Ovary (tissue), 9 donors: ENCODE measurements around the gene ATG9B. TPM values are rescaled to one million over a fixed set of nuclear protein-coding genes. Genes with fewer than 3 reads are reported as not detected.
A peak's percentile ranks its signal among the peaks of the same experiment; 100 is the strongest.
"Not testable (repeated sequence)": the region's sequence is repeated elsewhere in the genome, so short reads cannot be mapped to it uniquely, and the experiment has no call there.

Source experiments
- DNase-seq, 5 donors: peaks; one replicate each; pipeline ENCODE4 v3.0.0-alpha.2; 2019 to 2020
- H3K27ac ChIP-seq, 2 donors: fragments of 200-600 bp; one replicate each; pipeline versions ENCODE4 v1.5.1 to v1.8.0; 2019 to 2022
- H3K27me3 ChIP-seq: fragments of 200-600 bp; one replicate; pipeline ENCODE4 v1.8.0; 2022
- H3K36me3 ChIP-seq: fragments of 200-600 bp; sonication (generic); one replicate; pipeline ENCODE4 v1.5.1; 2019
- H3K4me1 ChIP-seq: one replicate; pipeline ENCODE4 v1.8.1; 2013; ENCODE audit warnings: mild to moderate bottlenecking, moderate library complexity; ENCODE audit not compliant: insufficient read depth
- H3K4me3 ChIP-seq: fragments of 200-600 bp; sonication (generic); one replicate; pipeline ENCODE4 v1.5.1; 2017
- H3K9me3 ChIP-seq, 2 donors: fragments of 200-600 bp in 1 of 2; sonication (generic) in 1 of 2; one replicate each; pipeline versions ENCODE4 v1.5.1 to v1.8.1; 2013 to 2019; ENCODE audit warnings: mild to moderate bottlenecking in 1 of 2, moderate library complexity in 1 of 2
- CTCF ChIP-seq, 3 donors: fragments of 450-650 bp in 2 of 3; fragments of 200-600 bp in 1 of 3; IDR thresholded peaks; one replicate each; pipeline versions ENCODE4 v1.5.1 to v1.8.0; 2016 to 2022; ENCODE audit warnings: antibody characterized with exemption in 3 of 3, mild to moderate bottlenecking in 1 of 3
- EP300 ChIP-seq: sonication (generic); formaldehyde crosslinking; IDR thresholded peaks from one replicate; pipeline ENCODE4 v1.6.1; 2017; ENCODE audit warnings: antibody characterized with exemption
- POLR2A ChIP-seq: fragments of 450-650 bp; IDR thresholded peaks from one replicate; pipeline ENCODE4 v1.6.1; 2017; ENCODE audit warnings: antibody characterized with exemption, mild to moderate bottlenecking, moderate library complexity
- WGBS, 3 donors: extraction: QIAGEN DNeasy Blood & Tissue Kit in 1 of 3; methylation state at CpG; one replicate each; pipeline versions ENCODE4 v1.1.5 to v1.1.7; 2013 to 2017; 5-methylcytosine and 5-hydroxymethylcytosine counted together
- intact Hi-C, 4 donors: fragments of 100-400 bp; cut with DNase I; formaldehyde crosslinking; loops; one replicate each; pipeline versions ENCODE4 v1.11.0 to v1.15.1; 2022 to 2023
- polyA plus RNA-seq, 2 donors: library from polyadenylated mRNA; stranded (reverse); fragments of 200-250 nt in 1 of 2; fragments of 350-450 nt in 1 of 2; fragmentation: Illumina TruSeq in 1 of 2; extraction: RNeasy Lipid Tissue Mini Kit (QIAGEN cat#74804) in 1 of 2; gene quantifications; one replicate each; pipeline ENCODE4 v1.2.3, GENCODE V29; 2013 to 2014
- total RNA-seq, 7 donors: library from RNA; depleted of rRNA in 2 of 7; stranded (reverse); fragments of >200 nt in 2 of 7; fragmentation: NEBNext Ultra II Directional in 3 of 7; extraction: Animal tissue kit (Norgen Biotek cat#: 25700) in 3 of 7; gene quantifications; one replicate each; pipeline versions ENCODE4 v1.1.0 to v1.2.4, GENCODE V29; 2016 to 2023
- donor health status: DM: no; HTN: no; CAD: no; lungs with moderate emphysema.
- donor health status: DM: no; HTN: no; CAD: no.
- donor health status: Bipolar disorder and iron deficiency.
- donor health status: DM: yes; HTN: yes; CAD: no.
- donor health status: DM: no; HTN: no; CAD: no.
- donor health status: DM: yes; HTN: yes; CAD: no.

ATG9B gene
- total and polyA plus RNA-seq, 9 donors: 0.03 to 1.0 (median 0.35) TPM

- peak in 1 of 5 donors; percentile 44 for DNase-seq
- Histone ChIP-seq H3K4me1 (peaks cover 6% of the 10 kb centered on the region), H3K9me3 (no peaks in the 10 kb centered on the region), H3K36me3 (no peaks in the 10 kb centered on the region), H3K27ac (no peak overlapping the region), H3K27me3 (no peaks in the 10 kb centered on the region), H3K4me3 (no peak overlapping the region)
- no peak for TF ChIP-seq POLR2A
- intact Hi-C loops: loop anchor here in 3 of 4 donors (5.0 to 10.0 kb wide), 2 partner anchors 101 to 117 kb away; no protein-coding TSS in a partner anchor
- 35 to 51% (median 48%) methylated on average over 54 to 55 of the region's 55 CpGs for WGBS, 3 donors
Measured at GRCh38 chr7:151013733-151014497, 10.4 kb downstream of the ATG9B start.

- no peaks in the 10 kb centered on the region for H3K36me3 ChIP-seq
- H3K4me3 ChIP-seq: no peak overlapping the region
- no peaks in the 10 kb centered on the region for H3K27me3 ChIP-seq
- no peak overlapping the region for H3K27ac ChIP-seq
- DNase-seq: peak in 1 of 5 donors; percentile 24
- H3K9me3 ChIP-seq: no peaks in the 10 kb centered on the region
- TF ChIP-seq CTCF (IDR thresholded peaks at IDR 0.05) (no peak), POLR2A (no peak), EP300 (no peak)
- 25 to 34% (median 33%) methylated on average over 19 to 26 of the region's 26 CpGs for WGBS, 3 donors
- H3K4me1 ChIP-seq: peaks cover 7% of the 10 kb centered on the region
- intact Hi-C loops: loop anchor here in 3 of 4 donors (5.0 to 10.0 kb wide), 2 partner anchors 101 to 116 kb away; no protein-coding TSS in a partner anchor
Measured at GRCh38 chr7:151013356-151013732, 10.9 kb downstream of the ATG9B start.

GRCh38 chr7:151012911-151013347, 11.4 kb downstream of the ATG9B start:
- 52 to 55% (median 53%) methylated on average over 22 to 23 of the region's 23 CpGs for WGBS, 3 donors
- no peaks in the 10 kb centered on the region for H3K36me3 ChIP-seq
- no peaks in the 10 kb centered on the region for H3K27me3 ChIP-seq
- no peaks in the 10 kb centered on the region for H3K9me3 ChIP-seq
- H3K4me3 ChIP-seq: no peak overlapping the region
- TF ChIP-seq EP300: no peak
- TF ChIP-seq CTCF (IDR thresholded peaks at IDR 0.05): no peak
- no peak for TF ChIP-seq POLR2A
- H3K27ac ChIP-seq: no peak overlapping the region
- intact Hi-C loops: loop anchor here in 3 of 4 donors (5.0 to 10.0 kb wide), 2 partner anchors 102 to 116 kb away; no protein-coding TSS in a partner anchor
- H3K4me1 ChIP-seq: peaks cover 5% of the 10 kb centered on the region
- no peak for DNase-seq

GRCh38 chr7:151012031-151012692, 12.1 kb downstream of the ATG9B start:
- WGBS, 3 donors: 77 to 87% (median 83%) methylated on average over 6 of the region's 6 CpGs
- TF ChIP-seq CTCF (IDR thresholded peaks at IDR 0.05) (no peak), POLR2A (no peak), EP300 (no peak)
- H3K27me3 ChIP-seq: no peaks in the 10 kb centered on the region
- no peaks in the 10 kb centered on the region for H3K36me3 ChIP-seq
- H3K9me3 ChIP-seq: no peaks in the 10 kb centered on the region
- intact Hi-C loops: loop anchor here in 3 of 4 donors (5.0 to 10.0 kb wide), 2 partner anchors 103 to 115 kb away; no protein-coding TSS in a partner anchor
- no peak overlapping the region for H3K4me3 ChIP-seq
- no peak overlapping the region for H3K27ac ChIP-seq
- H3K4me1 ChIP-seq: peaks cover 5% of the 10 kb centered on the region
- no peak for DNase-seq

GRCh38 chr7:151011616-151012015, 12.7 kb downstream of the ATG9B start:
- not testable (repeated sequence) for H3K36me3 ChIP-seq, H3K4me3 ChIP-seq, DNase-seq, H3K27me3 ChIP-seq, H3K9me3 ChIP-seq, H3K27ac ChIP-seq, H3K4me1 ChIP-seq
- 86 to 87% (median 86%) methylated on average over 12 of the region's 12 CpGs for WGBS, 3 donors
- intact Hi-C loops: loop anchor here in 3 of 4 donors (5.0 to 10.0 kb wide), 2 partner anchors 103 to 114 kb away; no protein-coding TSS in a partner anchor
